A673 (cell line): ENCODE data around the gene ZNF688. TPM values are rescaled to one million over a fixed set of nuclear protein-coding genes. Genes with fewer than 3 reads are reported as not detected.

Experiments used
- BruUV-seq: library from RNA; stranded (reverse); fragments of 400-500 nt; replicated peaks from 2 replicates; lab custom pipeline; 2021; lab: Mats Ljungman, UMichigan
- CTCF ChIA-PET: fragments of 300-600 bp; sonication (Branson Sonifier 250); formaldehyde crosslinking; loops from one replicate; lab custom pipeline; 2022; ENCODE audit warnings: antibody characterized with exemption; lab: Charles Lee
- POLR2A ChIA-PET: fragments of 300-600 bp; sonication (Branson Sonifier 250); formaldehyde crosslinking; loops from one replicate; lab custom pipeline; 2022; ENCODE audit warnings: antibody characterized with exemption; ENCODE audit not compliant: low non-redundant PET; lab: Charles Lee
- DNase-seq: peaks from one replicate; pipeline ENCODE4 v3.0.0-alpha.2; 2015; ENCODE audit warnings: low spot score
- H3K27ac ChIP-seq: fragments of 200-600 bp; sonication (generic); 2 replicates; pipeline ENCODE4 v1.5.1; 2016; ENCODE audit warnings: mixed run types, low read depth, mild to moderate bottlenecking, mixed read lengths, antibody characterized with exemption, low read length; ENCODE audit not compliant: poor library complexity, severe bottlenecking
- H3K27me3 ChIP-seq: fragments of 200-600 bp; sonication (generic); replicated peaks from 2 replicates; pipeline ENCODE4 v1.6.1; 2017; ENCODE audit warnings: mixed run types, low read depth, mild to moderate bottlenecking, mixed read lengths, antibody characterized with exemption, low read length; ENCODE audit not compliant: insufficient read depth, poor library complexity
- H3K36me3 ChIP-seq: fragments of 200-600 bp; sonication (generic); 2 replicates; pipeline ENCODE4 v1.6.1; 2016; ENCODE audit warnings: mixed run types, mild to moderate bottlenecking, mixed read lengths, antibody characterized with exemption, low read length; ENCODE audit not compliant: insufficient read depth, poor library complexity, severe bottlenecking
- H3K4me1 ChIP-seq: fragments of 200-600 bp; sonication (generic); 2 replicates; pipeline ENCODE4 v1.6.1; 2017; ENCODE audit warnings: mixed run types, mild to moderate bottlenecking, mixed read lengths, antibody characterized with exemption, low read length; ENCODE audit not compliant: insufficient read depth, poor library complexity, severe bottlenecking
- H3K4me3 ChIP-seq: fragments of 200-600 bp; sonication (generic); 2 replicates; pipeline ENCODE4 v1.5.1; 2016; ENCODE audit warnings: low read depth, mixed run types, mild to moderate bottlenecking, mixed read lengths, low read length; ENCODE audit not compliant: poor library complexity, severe bottlenecking
- H3K9me3 ChIP-seq: fragments of 200-600 bp; sonication (generic); 2 replicates; pipeline ENCODE4 v1.6.1; 2016; ENCODE audit warnings: mixed run types, low read depth, mild to moderate bottlenecking, mixed read lengths, antibody characterized with exemption, low read length; ENCODE audit not compliant: poor library complexity, severe bottlenecking
- EZH2 ChIP-seq: fragments of 200-600 bp; sonication (generic); IDR thresholded peaks from 2 replicates; pipeline ENCODE4 v1.6.1; 2017; ENCODE audit warnings: borderline replicate concordance, low read depth, mild to moderate bottlenecking, mixed read lengths, antibody characterized with exemption, low read length; ENCODE audit not compliant: poor library complexity, severe bottlenecking
- intact Hi-C: fragments of 100-400 bp; cut with micrococcal nuclease; formaldehyde crosslinking; loops from one replicate; pipeline ENCODE4 v1.10.0; 2022; ENCODE audit not compliant: unreplicated experiment
- total RNA-seq: library from RNA; stranded (reverse); gene quantifications from 2 replicates; pipeline ENCODE4 v1.2.3, GENCODE V29; 2021
- TF ChIP-seq, protein P1 (sequence below): fragments of 300-800, 200-600 bp; sonication (generic); conservative IDR thresholded peaks from 2 replicates; pipeline ENCODE4 v1.5.1; 2017; ENCODE audit warnings: low read depth, mild to moderate bottlenecking, antibody characterized with exemption, low read length, moderate library complexity, mixed read lengths

The ZNF688 gene
- total RNA-seq, 1 experiment from 2014 or later = 8.5 TPM

DNA sequence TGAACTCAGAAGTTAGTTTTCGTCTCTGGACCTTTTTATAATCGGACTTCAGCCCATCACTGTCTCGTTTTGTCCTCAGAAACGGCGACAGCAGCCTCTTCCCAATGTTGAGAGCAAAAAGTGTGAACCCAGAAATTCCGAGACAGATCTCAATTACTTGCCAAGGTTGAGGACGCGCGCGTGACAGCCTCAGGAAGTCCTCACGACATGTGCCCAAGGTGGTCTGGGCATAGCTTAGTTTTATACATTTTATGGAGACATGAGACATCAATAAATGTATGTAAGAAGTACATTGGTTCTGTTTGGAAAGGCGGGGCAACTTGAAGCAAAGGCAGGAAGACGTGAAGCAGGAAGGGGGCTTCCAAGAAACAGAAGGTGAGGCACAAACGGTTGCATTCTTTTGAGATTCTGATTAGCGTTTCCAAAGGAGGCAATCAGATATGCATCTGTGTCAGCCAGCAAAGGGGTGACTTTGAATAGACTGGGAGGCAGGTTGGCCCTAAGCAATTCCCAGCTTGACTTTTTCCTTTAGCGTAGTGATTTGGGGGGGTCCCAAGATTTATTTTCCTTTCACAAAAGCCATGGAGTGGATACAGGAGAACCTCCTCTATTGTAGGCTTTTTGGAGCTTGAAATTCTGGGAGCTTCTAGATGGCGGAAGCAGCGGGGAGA lies 36.3 kb downstream of the ZNF688 start:
- H3K36me3 ChIP-seq = peaks cover 18% of the 10 kb centered on the region
- H3K4me1 ChIP-seq = peaks cover 9% of the 10 kb centered on the region
- no peaks in the 10 kb centered on the region for H3K27me3 ChIP-seq
- peak overlapping the region; percentile 70 for H3K4me3 ChIP-seq
- BruUV-seq = TSS peak; percentile 89
- ChIA-PET POLR2A (interaction anchor here (0.6 kb wide), 1 partner anchor 9 kb away, joined by 4 read pairs; no protein-coding TSS in a partner anchor), CTCF (interaction anchor here (0.7 to 1.0 kb wide), 3 partner anchors 8 to 85 kb away, joined by 3 to 5 read pairs (median 3); partner anchors contain the start of gene ZNF688)
- no peak for TF ChIP-seq EZH2
- TF ChIP-seq, protein P1, sequence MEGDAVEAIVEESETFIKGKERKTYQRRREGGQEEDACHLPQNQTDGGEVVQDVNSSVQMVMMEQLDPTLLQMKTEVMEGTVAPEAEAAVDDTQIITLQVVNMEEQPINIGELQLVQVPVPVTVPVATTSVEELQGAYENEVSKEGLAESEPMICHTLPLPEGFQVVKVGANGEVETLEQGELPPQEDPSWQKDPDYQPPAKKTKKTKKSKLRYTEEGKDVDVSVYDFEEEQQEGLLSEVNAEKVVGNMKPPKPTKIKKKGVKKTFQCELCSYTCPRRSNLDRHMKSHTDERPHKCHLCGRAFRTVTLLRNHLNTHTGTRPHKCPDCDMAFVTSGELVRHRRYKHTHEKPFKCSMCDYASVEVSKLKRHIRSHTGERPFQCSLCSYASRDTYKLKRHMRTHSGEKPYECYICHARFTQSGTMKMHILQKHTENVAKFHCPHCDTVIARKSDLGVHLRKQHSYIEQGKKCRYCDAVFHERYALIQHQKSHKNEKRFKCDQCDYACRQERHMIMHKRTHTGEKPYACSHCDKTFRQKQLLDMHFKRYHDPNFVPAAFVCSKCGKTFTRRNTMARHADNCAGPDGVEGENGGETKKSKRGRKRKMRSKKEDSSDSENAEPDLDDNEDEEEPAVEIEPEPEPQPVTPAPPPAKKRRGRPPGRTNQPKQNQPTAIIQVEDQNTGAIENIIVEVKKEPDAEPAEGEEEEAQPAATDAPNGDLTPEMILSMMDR = no peak
- intact Hi-C loops = loop anchor here (1.0 kb wide), 1 partner anchor 23 kb away; the partner anchor contains the start of gene ZNF764
- no peak for DNase-seq
- peak overlapping the region; percentile 93 for H3K27ac ChIP-seq
- no peaks in the 10 kb centered on the region for H3K9me3 ChIP-seq

DNA sequence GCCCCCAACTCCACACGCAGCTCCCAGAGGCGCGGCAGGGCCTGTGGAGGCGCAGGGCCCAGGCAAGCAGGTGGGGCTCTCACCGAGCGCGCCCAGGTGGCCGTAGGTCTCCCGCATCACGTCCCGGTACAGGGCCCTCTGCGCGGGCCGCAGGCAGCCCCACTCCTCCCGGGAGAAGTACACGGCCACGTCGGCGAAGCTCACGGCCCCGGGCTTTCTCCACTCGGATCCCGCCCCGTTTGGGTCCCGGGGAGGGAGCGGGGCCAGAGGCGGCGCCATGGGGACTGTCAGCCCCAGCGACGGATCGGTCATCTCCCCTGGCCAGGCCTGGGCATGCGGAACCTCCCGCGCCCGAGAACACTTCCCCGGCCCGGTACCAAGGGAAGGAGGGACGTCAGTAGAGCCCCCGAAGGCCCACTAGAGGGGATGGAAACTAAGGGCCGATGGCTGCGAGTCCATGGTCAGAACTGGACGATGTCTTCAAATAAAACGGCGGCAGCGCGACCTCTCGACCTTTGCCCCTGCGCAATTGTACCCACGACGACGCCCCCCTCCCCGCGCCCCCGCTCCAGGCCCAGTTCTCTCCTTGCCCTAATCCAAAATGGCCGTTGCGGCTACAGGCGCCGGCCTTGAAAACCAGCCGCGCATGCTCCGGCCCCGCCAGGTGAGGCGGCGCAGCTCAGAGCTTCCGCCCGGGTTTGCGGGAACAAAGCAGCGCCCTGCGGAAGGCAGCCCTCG lies 37.0 kb downstream of the ZNF688 start, which contains the start of gene ZNF747:
ZNF747 (minus strand) TSS at position 491 of the 738 bp plus-strand sequence; CDS start at position 312, 179 bp downstream.
- TSS peak; percentile 54 for BruUV-seq
- DNase-seq = peak; percentile 90
- TF ChIP-seq EZH2 = no peak
- TF ChIP-seq, protein P1 = no peak
- Histone ChIP-seq H3K27ac (peak within 1 kb of the TSS; percentile 93), H3K9me3 (no peaks in the 10 kb centered on the region), H3K4me1 (peaks cover 9% of the 10 kb centered on the region), H3K4me3 (peak within 1 kb of the TSS; percentile 70), H3K36me3 (peaks cover 18% of the 10 kb centered on the region), H3K27me3 (no peaks in the 10 kb centered on the region)
- ChIA-PET CTCF (interaction anchor here (0.6 kb wide), 1 partner anchor 34 kb away, joined by 3 read pairs; no protein-coding TSS in a partner anchor), POLR2A (interaction anchor here (0.6 kb wide), 1 partner anchor 10 kb away, joined by 4 read pairs; no protein-coding TSS in a partner anchor)
- intact Hi-C loops = loop anchor here (1.0 kb wide), 1 partner anchor 24 kb away; the partner anchor contains the start of gene ZNF764

GRCh38 chr16:30533748-30534367 lies 37.7 kb downstream of the ZNF688 start:
- Histone ChIP-seq H3K4me3 (peak overlapping the region; percentile 70), H3K27me3 (no peaks in the 10 kb centered on the region), H3K9me3 (no peaks in the 10 kb centered on the region), H3K27ac (peak overlapping the region; percentile 93), H3K4me1 (peaks cover 9% of the 10 kb centered on the region), H3K36me3 (peaks cover 18% of the 10 kb centered on the region)
- intact Hi-C loops = no loop called here
- DNase-seq = peak; percentile 27
- POLR2A ChIA-PET = no interaction called here
- no peak for TF ChIP-seq EZH2
- TF ChIP-seq, protein P1 = no peak
- no TSS peak for BruUV-seq
- CTCF ChIA-PET = interaction anchor here (0.6 kb wide), 1 partner anchor 35 kb away, joined by 3 read pairs; no protein-coding TSS in a partner anchor
